Testis (tissue), 2 donors: ENCODE data around the gene SYNM.

Source experiments
- POLR2A ChIP-seq: fragments of 450-650 bp; IDR thresholded peaks from one replicate; pipeline ENCODE4 v1.6.1; 2017; ENCODE audit warnings: antibody characterized with exemption, mild to moderate bottlenecking, moderate library complexity
- TF ChIP-seq, protein P1 (sequence below), 3 experiments: fragments of 450-650 bp in 2 of 3; fragments of 200-600 bp in 1 of 3; sonication (generic) in 1 of 3; IDR thresholded peaks; one replicate each; pipeline ENCODE4 v1.5.1; 2016 to 2019; ENCODE audit warnings: antibody characterized with exemption in 3 of 3, mild to moderate bottlenecking in 2 of 3, moderate library complexity in 1 of 3

DNA sequence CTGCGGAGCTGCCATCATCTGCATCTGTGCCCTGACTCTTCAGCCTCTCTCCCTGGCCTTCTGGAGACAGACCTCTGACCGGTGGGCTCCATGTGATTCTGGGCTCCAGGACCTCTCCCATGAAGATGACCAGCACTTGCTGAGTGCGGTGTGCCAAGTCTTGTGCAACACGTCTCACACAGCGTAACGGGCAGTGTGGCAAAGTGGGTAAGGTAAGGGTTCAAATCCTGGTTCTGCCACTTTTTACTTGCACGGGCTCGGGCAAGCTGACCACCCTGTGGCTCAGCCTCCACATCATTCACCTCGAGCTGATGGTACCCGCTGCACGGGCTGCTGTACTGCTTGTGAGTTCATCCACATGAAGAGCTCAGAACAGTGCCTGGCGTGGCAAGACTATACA, 6.5 kb upstream of the SYNM start:
- TF ChIP-seq, protein P1, sequence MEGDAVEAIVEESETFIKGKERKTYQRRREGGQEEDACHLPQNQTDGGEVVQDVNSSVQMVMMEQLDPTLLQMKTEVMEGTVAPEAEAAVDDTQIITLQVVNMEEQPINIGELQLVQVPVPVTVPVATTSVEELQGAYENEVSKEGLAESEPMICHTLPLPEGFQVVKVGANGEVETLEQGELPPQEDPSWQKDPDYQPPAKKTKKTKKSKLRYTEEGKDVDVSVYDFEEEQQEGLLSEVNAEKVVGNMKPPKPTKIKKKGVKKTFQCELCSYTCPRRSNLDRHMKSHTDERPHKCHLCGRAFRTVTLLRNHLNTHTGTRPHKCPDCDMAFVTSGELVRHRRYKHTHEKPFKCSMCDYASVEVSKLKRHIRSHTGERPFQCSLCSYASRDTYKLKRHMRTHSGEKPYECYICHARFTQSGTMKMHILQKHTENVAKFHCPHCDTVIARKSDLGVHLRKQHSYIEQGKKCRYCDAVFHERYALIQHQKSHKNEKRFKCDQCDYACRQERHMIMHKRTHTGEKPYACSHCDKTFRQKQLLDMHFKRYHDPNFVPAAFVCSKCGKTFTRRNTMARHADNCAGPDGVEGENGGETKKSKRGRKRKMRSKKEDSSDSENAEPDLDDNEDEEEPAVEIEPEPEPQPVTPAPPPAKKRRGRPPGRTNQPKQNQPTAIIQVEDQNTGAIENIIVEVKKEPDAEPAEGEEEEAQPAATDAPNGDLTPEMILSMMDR (IDR thresholded peaks at IDR 0.05) = no peak
- no peak for TF ChIP-seq POLR2A
